Measurements from ENCODE around the gene SMIM10L1. TPM values are rescaled to one million over a fixed set of nuclear protein-coding genes. Genes with fewer than 3 reads are reported as not detected.

Gene SMIM10L1
- polyA plus RNA-seq, 2 of the 4 experiments (the other 2 are of a cell fraction): 6.2 to 8.3 TPM

GRCh38 chr12:11171145-11171968 lies at the start of gene SMIM10L1 (continued):
- peak; percentile 99 for TF ChIP-seq REST (IDR thresholded peaks at IDR 0.05)
- no peak for TF ChIP-seq ZFP36 (IDR thresholded peaks at IDR 0.05; ENCODE audit: borderline replicate concordance, partially characterized antibody)
- TF ChIP-seq USF2 (IDR thresholded peaks at IDR 0.05): no peak
- TF ChIP-seq KDM1A (IDR thresholded peaks at IDR 0.05; ENCODE audit: low read depth): no peak
- TF ChIP-seq EHF (CRISPR knock-in tag; IDR thresholded peaks at IDR 0.05): no peak

- ChIA-PET CTCF (no interaction called here), POLR2A (no interaction called here)
- no peak for DNase-seq (ENCODE audit: low read depth in 1 of 2, low spot score in 1 of 2)
- no peak; a peak in 1 of 6 replicates for ATAC-seq
- TF ChIP-seq BHLHE40 (IDR thresholded peaks at IDR 0.05; ENCODE audit: low read depth, low read length): no peak
- no peak for TF ChIP-seq HES2 (IDR thresholded peaks at IDR 0.05)
- no peak for TF ChIP-seq KDM1A (IDR thresholded peaks at IDR 0.05; ENCODE audit: low read depth)
- no peak for TF ChIP-seq POLR2A (IDR thresholded peaks at IDR 0.05; ENCODE audit: low read length)
- no peak for TF ChIP-seq TFCP2L1 (CRISPR knock-in tag; IDR thresholded peaks at IDR 0.05)
- no peak for TF ChIP-seq FOSL2 (IDR thresholded peaks at IDR 0.05)
- no peak for TF ChIP-seq FOSL2 (CRISPR knock-in tag; IDR thresholded peaks at IDR 0.05)
- no peak for TF ChIP-seq HOXA7 (CRISPR knock-in tag; IDR thresholded peaks at IDR 0.05)
- H3K4me3 ChIP-seq: no peak overlapping the region
- WGBS (ENCODE audit: missing lambda C conversion rate): 90% methylated on average over 3 of the region's 3 CpGs
- FAIRE-seq: no peak
- H3K27ac ChIP-seq: no peak overlapping the region
- no peaks in the 10 kb centered on the region for H3K4me1 ChIP-seq
- no peak overlapping the region for H3K4me2 ChIP-seq
- no peaks in the 10 kb centered on the region for H3K9me3 ChIP-seq
Measured at GRCh38 chr12:11130382-11130781, 40.6 kb upstream of the SMIM10L1 start.

GRCh38 chr12:11130999-11131398 lies 40.0 kb upstream of the SMIM10L1 start:
- FAIRE-seq (no peak), DNase-seq (ENCODE audit: low read depth in 1 of 2, low spot score in 1 of 2) (no peak)
- CTCF ChIA-PET: no interaction called here

GRCh38 chr12:11133162-11133561 lies 37.8 kb upstream of the SMIM10L1 start:
- H3K4me2 ChIP-seq: no peak overlapping the region
- no peaks in the 10 kb centered on the region for H3K4me1 ChIP-seq
- FAIRE-seq (no peak), ATAC-seq (no peak), DNase-seq (ENCODE audit: low read depth in 1 of 2, low spot score in 1 of 2) (no peak)
- no peaks in the 10 kb centered on the region for H3K9me3 ChIP-seq
- H3K4me3 ChIP-seq: no peak overlapping the region
- TF ChIP-seq ZFP36 (IDR thresholded peaks at IDR 0.05; ENCODE audit: borderline replicate concordance, partially characterized antibody) (no peak), CTCF (IDR thresholded peaks at IDR 0.05) (no peak), ESRRA (IDR thresholded peaks at IDR 0.05; ENCODE audit: borderline replicate concordance, low read length) (no peak), PHF8 (IDR thresholded peaks at IDR 0.05; ENCODE audit: borderline replicate concordance, low read depth) (no peak), RCOR1 (IDR thresholded peaks at IDR 0.05; ENCODE audit: low read depth, low read length) (no peak), MYC (IDR thresholded peaks at IDR 0.05; ENCODE audit: borderline replicate concordance, low read length) (no peak)
- WGBS (ENCODE audit: missing lambda C conversion rate): 92% methylated on average over 2 of the region's 2 CpGs
- CTCF ChIA-PET: no interaction called here
- H3K27ac ChIP-seq: no peak overlapping the region
- POLR2A ChIA-PET: no interaction called here

More at GRCh38 chr12:11130999-11131398, 40.0 kb upstream of the SMIM10L1 start:
- TF ChIP-seq CEBPB (IDR thresholded peaks at IDR 0.05): no peak
- TF ChIP-seq ZNF302 (CRISPR knock-in tag; IDR thresholded peaks at IDR 0.05): no peak
- no peak for TF ChIP-seq TFCP2L1 (CRISPR knock-in tag; IDR thresholded peaks at IDR 0.05)
- no peak for TF ChIP-seq NFE2L2 (conservative IDR thresholded peaks at IDR 0.05; ENCODE audit: low read length)
- TF ChIP-seq KDM1A (IDR thresholded peaks at IDR 0.05; ENCODE audit: low read depth): no peak
- POLR2A ChIA-PET: no interaction called here
- H3K4me3 ChIP-seq: no peak overlapping the region
- no peak overlapping the region for H3K4me2 ChIP-seq
- no peaks in the 10 kb centered on the region for H3K4me1 ChIP-seq
- no peaks in the 10 kb centered on the region for H3K9me3 ChIP-seq
- no peak for ATAC-seq
- 8% methylated on average over 2 of the region's 2 CpGs for WGBS (ENCODE audit: missing lambda C conversion rate)
- no peak overlapping the region for H3K27ac ChIP-seq

Data from A549 (cell line).